ENCODE results near the gene PTHLH.

The PTHLH gene

GRCh38 chr12:27919671-27920235, 52.8 kb downstream of the PTHLH start:
- Histone ChIP-seq H3K4me3 (ENCODE audit: low read depth, low read length) (no peak overlapping the region), H3K27me3 (ENCODE audit: insufficient read depth, low read depth, severe bottlenecking) (no peaks in the 10 kb centered on the region), H3K36me3 (no peaks in the 10 kb centered on the region), H3K27ac (no peak overlapping the region), H3K9me3 (ENCODE audit: severe bottlenecking) (no peaks in the 10 kb centered on the region)
- no peak for DNase-seq
- no peak for TF ChIP-seq CTCF (IDR thresholded peaks at IDR 0.05; ENCODE audit: low read depth, low read length)

- no peak overlapping the region for H3K27ac ChIP-seq
- H3K9me3 ChIP-seq (ENCODE audit: severe bottlenecking): no peaks in the 10 kb centered on the region
- H3K27me3 ChIP-seq (ENCODE audit: insufficient read depth, low read depth, severe bottlenecking): no peaks in the 10 kb centered on the region
- TF ChIP-seq CTCF (IDR thresholded peaks at IDR 0.05; ENCODE audit: low read depth, low read length): no peak
- no peak for DNase-seq
- no peak overlapping the region for H3K4me3 ChIP-seq (ENCODE audit: low read depth, low read length)
- H3K36me3 ChIP-seq: no peaks in the 10 kb centered on the region
These were observed 57.0 kb downstream of the PTHLH start for GRCh38 chr12:27915536-27915935.

- DNase-seq: no peak
- H3K4me3 ChIP-seq (ENCODE audit: low read depth, low read length): no peak overlapping the region
- H3K36me3 ChIP-seq: no peaks in the 10 kb centered on the region
- no peak overlapping the region for H3K27ac ChIP-seq
- no peak for TF ChIP-seq CTCF (IDR thresholded peaks at IDR 0.05; ENCODE audit: low read depth, low read length)
- H3K9me3 ChIP-seq (ENCODE audit: severe bottlenecking): no peaks in the 10 kb centered on the region
- no peaks in the 10 kb centered on the region for H3K27me3 ChIP-seq (ENCODE audit: insufficient read depth, low read depth, severe bottlenecking)
These were observed 57.5 kb downstream of the PTHLH start for GRCh38 chr12:27915021-27915420.

GRCh38 chr12:27913999-27914614, 58.4 kb downstream of the PTHLH start:
- Histone ChIP-seq H3K27ac (no peak overlapping the region), H3K9me3 (ENCODE audit: severe bottlenecking) (no peaks in the 10 kb centered on the region), H3K4me3 (ENCODE audit: low read depth, low read length) (no peak overlapping the region), H3K36me3 (no peaks in the 10 kb centered on the region), H3K27me3 (ENCODE audit: insufficient read depth, low read depth, severe bottlenecking) (no peaks in the 10 kb centered on the region)
- no peak for DNase-seq
- no peak for TF ChIP-seq CTCF (IDR thresholded peaks at IDR 0.05; ENCODE audit: low read depth, low read length)

- Histone ChIP-seq H3K4me3 (ENCODE audit: low read depth, low read length) (no peak overlapping the region), H3K27ac (no peak overlapping the region), H3K9me3 (ENCODE audit: severe bottlenecking) (no peaks in the 10 kb centered on the region), H3K36me3 (no peaks in the 10 kb centered on the region), H3K27me3 (ENCODE audit: insufficient read depth, low read depth, severe bottlenecking) (no peaks in the 10 kb centered on the region)
- no peak for DNase-seq
- TF ChIP-seq CTCF (IDR thresholded peaks at IDR 0.05; ENCODE audit: low read depth, low read length): no peak
These were observed 61.1 kb downstream of the PTHLH start for GRCh38 chr12:27911397-27911796.
